ENCODE data around the gene EFTUD2.

GRCh38 chr17:44878627-44879221, 20.5 kb downstream of the EFTUD2 start:
- TF ChIP-seq EZH2 (IDR thresholded peaks at IDR 0.05; ENCODE audit: insufficient read depth, poor library complexity, severe bottlenecking) (no peak), EZH2phosphoT487 (IDR thresholded peaks at IDR 0.05; ENCODE audit: insufficient read depth, low read depth) (no peak)

Data from GM23248 (cell line).